Embryonic facial prominence (tissue), 1 donor: ENCODE data around the gene SLC25A13.
"Not testable (repeated sequence)": the region's sequence is repeated elsewhere in the genome, so short reads cannot be mapped to it uniquely, and the experiment has no call there.

Source experiments
- DNase-seq: peaks from one replicate; pipeline ENCODE4 v3.0.0-alpha.2; 2016; ENCODE audit errors: extremely low spot score

The SLC25A13 gene

DNA sequence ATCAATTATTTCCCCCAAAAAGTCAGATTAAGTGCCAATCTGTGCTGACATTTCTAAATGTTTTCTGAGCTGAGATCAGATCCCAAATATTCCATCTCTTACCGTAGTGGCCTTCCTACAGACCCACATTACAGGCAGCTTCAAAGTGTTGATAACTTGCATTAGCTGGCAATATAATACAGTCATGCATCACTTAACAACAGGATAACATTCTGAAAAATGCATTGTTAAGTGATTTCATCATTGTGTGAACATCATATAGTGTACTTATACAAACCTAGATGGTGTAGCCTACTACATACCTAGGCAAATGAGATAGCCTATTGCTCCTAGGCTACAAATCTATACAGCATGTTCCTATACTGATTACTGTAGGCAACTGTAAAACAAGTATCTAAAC, 22.4 kb downstream of the SLC25A13 start:
- no peak for DNase-seq

GRCh38 chr7:96297876-96298275, 24.0 kb downstream of the SLC25A13 start:
- DNase-seq, result no peak

GRCh38 chr7:96297446-96297845, 24.5 kb downstream of the SLC25A13 start:
- DNase-seq, result not testable (repeated sequence)

- DNase-seq, result not testable (repeated sequence)
Observed at GRCh38 chr7:96293911-96294310, 28.0 kb downstream of the SLC25A13 start.

GRCh38 chr7:96287559-96287958, 34.3 kb downstream of the SLC25A13 start:
- DNase-seq, result no peak

DNA sequence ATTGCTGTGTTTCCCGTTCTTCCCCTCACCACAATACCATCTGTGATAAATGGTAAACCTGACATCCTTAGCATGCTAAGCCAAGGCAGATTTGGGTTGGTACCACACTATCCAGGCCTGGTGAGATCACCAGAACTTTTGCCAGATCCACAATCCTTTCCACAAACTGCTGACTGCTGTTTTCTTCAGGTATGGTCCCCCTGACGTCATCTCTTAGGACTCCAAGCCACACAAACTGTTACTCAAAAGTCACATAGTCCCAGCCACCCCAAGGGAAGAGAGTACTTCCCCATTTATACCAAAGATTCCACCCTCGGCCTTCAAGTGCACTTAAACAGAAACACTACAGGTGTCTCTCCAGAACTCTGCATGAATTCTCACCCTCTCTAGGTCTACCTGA, 34.8 kb downstream of the SLC25A13 start:
- no peak for DNase-seq

- no peak for DNase-seq
Observed at GRCh38 chr7:96285579-96285978, 36.3 kb downstream of the SLC25A13 start.

GRCh38 chr7:96284835-96285234, 37.1 kb downstream of the SLC25A13 start:
- DNase-seq, result no peak

DNA sequence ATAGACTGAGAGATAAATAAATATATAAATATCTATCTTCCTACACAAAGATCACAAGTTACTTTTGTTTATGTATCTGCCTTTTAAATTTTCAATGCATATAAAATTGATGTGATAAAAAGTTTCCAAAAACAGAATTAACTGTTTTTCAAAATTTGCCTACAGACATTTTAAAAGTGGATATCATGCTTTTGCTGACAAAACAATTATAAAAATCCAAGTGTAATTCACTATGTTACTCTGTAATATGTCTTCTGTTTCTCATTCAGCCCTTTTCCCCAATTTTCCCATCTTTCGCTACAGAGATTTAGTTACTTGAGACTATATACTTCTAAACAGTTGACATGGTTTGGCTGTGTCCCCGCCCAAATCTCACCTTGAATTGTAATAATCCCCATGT, 37.7 kb downstream of the SLC25A13 start:
- DNase-seq, result no peak

GRCh38 chr7:96282835-96283234, 39.1 kb downstream of the SLC25A13 start:
- DNase-seq, result no peak

GRCh38 chr7:96277921-96278320, 44.0 kb downstream of the SLC25A13 start:
- DNase-seq, result no peak

DNA sequence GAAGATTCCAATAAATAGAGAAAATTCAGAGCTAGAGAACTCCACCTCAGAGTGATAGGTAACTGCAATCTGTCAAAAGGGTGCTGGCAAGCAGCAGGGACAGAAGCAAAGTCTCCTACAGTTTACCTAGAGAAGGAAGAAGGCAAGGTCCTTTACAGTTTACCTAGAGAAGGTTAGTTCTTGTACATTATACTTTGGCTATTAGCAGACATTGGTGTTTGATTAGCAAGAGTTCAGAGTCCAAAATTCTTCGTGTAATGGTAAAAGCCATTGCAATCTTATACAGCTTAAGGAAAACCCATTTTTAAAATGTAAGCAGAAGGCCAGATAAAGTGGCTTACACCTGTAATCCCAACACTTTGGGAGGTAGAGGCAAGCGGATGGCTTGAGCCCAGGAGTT, 45.9 kb downstream of the SLC25A13 start:
- DNase-seq, result no peak

DNA sequence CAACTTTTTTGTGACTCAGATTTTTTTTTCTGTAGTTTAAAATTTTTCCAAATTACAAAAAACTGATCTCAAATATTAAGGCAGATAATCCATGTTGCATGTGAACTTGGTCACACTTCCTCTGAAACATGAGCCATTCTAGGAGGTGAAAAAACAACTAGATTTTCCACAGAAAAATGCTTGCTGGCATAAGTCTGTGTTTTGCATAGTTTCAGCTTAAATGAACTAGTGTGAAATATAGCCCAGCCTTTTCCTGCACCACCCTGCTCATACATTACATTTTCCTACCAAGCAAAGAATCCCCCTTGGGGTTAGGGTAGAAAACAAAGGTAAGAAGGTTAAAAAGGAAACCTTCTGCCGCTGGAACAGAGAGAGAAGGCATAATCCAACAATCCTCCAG, 48.2 kb downstream of the SLC25A13 start:
- DNase-seq, result no peak

GRCh38 chr7:96269246-96269994, 52.5 kb downstream of the SLC25A13 start:
- no peak for DNase-seq

- no peak for DNase-seq
Observed at GRCh38 chr7:96266580-96266979, 55.3 kb downstream of the SLC25A13 start.

DNA sequence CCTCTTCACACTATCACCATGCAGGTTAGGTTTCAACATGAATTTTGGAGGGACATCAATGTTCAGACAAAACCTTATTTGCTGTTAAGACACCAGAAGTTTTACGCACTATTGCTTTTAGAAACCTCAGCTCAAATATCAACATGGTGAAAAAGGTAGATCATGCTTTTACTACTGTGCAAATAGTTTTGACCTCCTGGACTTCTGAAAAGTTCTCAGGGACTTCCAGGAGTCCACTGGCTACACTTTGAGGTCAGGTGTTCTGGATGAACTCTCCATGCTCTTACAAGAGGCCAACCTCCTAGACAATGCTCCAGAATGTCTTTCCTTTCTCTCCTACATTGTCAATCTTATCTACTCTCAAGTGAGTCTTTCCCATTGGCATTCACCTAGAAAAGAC, 55.9 kb downstream of the SLC25A13 start:
- no peak for DNase-seq

DNA sequence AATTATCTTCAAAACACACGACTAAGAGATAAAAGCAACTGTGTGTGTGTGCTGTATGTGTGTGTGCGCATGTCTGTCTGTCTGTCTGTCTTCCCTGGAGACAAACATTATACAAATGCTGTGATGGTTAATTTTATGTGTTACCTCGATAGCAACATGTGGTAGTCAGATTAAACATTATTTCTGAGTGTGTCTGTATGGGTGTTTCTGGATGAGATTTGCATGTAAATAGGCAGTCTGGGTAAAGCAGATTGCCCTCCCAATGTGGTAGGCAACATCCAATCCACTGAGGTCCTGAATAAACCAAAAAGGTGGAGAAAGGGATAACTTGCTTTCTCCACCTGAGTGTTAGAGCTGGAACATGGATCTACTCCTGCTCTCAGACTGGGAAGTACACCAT, 67.9 kb downstream of the SLC25A13 start:
- no peak for DNase-seq

DNA sequence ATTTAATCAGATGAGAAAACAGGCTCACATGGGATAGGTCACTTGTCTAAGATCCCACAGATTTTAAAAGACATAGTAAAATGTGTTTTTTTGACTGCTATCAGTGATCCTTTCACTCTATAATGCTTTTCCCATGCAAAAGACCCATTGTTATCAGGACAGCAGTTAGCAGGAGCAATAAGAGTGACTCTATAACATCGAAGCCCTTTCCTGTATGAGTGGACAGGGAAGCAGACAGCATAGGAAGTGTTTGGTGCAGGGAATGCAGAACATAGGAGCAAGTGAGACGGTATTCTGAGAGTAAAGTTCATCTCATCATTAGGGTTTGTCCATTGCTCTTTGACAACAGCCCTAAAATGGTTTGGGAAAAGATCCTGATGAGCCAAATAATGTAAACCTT, 68.5 kb downstream of the SLC25A13 start:
- no peak for DNase-seq

GRCh38 chr7:96250776-96251361, 71.0 kb downstream of the SLC25A13 start:
- DNase-seq, result no peak

DNA sequence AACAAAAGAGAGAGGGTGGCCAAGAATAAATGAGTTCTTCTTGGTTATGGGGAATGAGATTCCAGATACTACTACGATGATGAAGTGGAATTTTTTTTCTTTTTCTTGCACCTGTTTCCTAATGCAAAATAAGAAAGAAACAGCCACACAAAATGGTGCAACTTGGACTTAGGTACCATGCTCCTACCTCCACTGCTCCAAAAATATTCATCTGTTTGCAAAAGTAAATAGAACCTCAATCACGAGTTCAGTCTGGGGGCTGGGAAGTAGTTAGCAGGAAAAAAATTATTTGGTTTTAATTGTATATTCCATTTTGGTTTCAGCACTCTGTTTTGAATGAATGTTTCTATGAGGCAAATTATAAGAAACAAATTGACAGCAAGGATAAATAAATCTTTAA, 73.5 kb downstream of the SLC25A13 start:
- no peak for DNase-seq

- no peak for DNase-seq
Observed at GRCh38 chr7:96246919-96247318, 75.0 kb downstream of the SLC25A13 start.

- DNase-seq, result no peak
Observed at GRCh38 chr7:96244992-96245292, 77.0 kb downstream of the SLC25A13 start.

DNA sequence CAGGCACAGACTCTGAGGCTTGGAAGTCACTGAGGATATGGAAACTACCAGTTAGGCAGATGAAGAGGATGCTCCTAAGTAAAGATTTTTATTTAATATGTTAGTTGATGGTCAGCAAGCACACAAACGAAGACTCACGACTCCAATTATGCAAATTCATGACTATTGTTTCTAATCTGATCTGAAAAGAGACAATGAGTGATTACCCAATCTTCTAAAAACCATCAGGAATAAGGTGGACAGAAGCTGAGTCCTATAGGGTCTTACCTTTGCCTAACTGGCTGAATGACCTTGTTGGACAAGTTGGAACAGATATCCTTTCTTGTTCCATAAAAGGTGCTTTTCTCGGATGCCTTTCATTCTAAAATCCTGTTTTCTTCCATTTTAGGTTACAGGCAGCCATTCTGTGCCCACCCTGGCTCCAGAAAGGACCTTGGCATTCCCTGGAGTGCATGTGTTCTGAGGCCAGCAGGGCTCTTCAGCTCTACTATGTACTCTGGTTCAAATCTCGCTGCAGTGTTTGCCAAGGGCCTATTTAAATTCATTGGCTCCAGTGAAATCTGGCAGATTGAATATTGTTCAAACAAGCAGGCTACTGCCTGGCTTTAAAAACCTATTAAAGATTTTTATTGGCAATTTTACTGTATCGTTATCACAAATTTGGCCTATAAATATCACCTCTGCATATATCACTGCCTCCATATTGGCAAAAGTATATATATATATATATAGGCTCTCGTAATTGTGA, 77.5 kb downstream of the SLC25A13 start:
- no peak for DNase-seq
